Stimulated activated CD4-positive, alpha-beta T cell treated with anti-CD3 and anti-CD28 coated beads, Interleukin-4, amount 100 ng/mL, for 48 hours (primary cell): ENCODE results near the gene SSTR5.
"Not testable (repeated sequence)": the region's sequence is repeated elsewhere in the genome, so short reads cannot be mapped to it uniquely, and the experiment has no call there.

Experiments
- DNase-seq, 2 donors: peaks; one replicate each; pipeline ENCODE4 v3.0.0-alpha.2; 2020; ENCODE audit warnings: low read depth in 2 of 2

Gene SSTR5

DNA sequence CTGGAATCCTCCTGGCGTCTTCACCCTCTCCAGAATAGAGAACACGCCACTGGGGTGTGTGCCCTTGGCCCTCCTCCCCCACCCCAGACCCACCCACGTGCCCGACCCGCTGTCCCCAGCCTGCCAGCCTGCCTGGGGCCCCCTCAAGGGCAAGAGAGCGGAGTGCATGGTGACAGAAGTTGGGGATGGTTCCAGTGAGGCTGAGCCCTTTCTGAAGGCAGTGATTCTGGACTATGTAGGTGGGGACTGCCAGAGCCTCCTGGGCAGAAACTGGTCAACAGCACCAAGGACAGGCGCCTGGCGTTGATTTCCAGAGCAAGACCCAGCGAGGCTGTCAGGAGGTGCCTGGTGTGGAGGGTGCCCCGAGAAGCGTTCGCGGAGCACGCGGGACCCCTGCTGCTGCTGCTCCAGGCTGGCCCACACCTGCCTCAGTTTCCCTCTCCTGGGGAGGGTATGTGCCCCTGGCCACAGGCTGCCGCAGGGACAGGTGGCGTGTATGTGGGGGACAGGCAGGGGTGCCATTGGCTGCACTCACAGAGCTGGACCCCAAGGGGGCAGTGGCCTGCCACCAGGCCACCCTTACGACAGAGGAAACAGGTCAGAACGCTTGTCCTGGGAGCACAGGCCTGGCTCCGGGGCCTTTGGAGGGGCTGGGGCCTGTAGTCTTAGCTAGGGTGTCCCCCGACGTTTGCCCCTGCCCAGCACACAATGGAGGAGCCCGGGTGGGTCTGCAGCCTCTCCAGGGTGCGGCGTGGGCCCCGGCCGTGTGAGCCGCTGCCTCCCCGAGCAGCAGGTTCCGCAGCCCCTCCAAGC, 1.2 kb downstream of the SSTR5 start:
- DNase-seq = no peak

- DNase-seq = no peak
Observed at GRCh38 chr16:1074379-1074649, 1.8 kb downstream of the SSTR5 start.

DNA sequence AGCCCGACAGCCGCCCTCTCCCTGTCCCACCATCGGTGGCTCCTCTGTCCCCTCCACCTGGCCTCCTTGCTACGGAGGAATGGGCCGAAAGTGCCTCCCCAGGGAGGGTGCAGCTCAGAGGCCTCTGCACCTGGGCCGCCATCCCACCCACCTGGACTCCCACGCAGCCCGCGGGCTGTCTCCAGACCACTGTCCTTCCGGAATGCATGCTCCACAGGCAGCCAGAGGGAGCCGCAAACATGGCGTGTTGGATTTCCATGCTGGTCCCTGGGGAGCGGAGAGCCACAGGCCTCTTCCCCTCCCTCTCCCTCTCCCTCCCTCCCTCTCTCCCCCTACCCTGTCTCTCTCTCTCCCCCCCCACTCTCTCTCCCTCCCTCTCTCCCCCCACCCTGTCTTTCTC, 3.0 kb downstream of the SSTR5 start:
- no peak for DNase-seq

DNA sequence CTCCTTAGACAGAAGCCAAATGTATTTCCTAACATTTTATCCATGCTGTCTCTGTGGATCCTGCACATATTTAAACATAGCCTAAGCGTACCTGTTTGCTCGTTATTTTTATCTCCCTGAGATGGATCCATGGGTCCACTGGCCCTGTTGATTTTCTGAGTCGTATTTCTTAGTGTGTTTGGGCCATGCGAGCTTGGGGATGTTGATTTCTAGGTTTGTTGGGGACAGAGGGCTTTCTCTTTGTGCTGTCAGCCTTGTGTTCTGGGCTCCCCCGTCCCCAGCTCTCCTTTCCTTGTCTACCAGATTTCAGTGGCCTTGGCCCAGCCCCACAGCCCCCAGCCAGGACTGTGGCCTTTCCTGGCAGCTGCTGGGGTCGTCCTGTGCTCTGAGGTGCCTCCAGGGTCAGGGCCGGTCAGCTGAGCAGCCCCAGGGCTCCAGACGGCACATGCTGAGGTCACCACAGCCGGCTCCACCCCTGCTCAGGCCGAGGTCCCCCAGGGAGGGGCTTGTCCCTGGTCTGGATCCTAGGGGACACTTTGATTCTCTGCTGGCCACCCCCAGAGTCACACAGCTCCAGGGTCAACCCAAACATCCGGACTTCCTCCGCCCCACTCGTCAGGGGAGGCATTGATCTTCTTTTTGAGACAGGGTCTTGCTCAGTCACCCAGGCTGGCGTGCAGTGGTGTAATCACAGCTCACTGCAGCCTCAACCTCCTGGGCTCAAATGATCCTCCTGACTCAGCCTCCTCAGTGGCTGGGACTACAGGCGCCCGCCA, 4.4 kb downstream of the SSTR5 start:
- no peak for DNase-seq

- DNase-seq = no peak
Observed at GRCh38 chr16:1077877-1078578, 5.5 kb downstream of the SSTR5 start.

GRCh38 chr16:1078579-1079021, 6.1 kb downstream of the SSTR5 start:
- no peak for DNase-seq

DNA sequence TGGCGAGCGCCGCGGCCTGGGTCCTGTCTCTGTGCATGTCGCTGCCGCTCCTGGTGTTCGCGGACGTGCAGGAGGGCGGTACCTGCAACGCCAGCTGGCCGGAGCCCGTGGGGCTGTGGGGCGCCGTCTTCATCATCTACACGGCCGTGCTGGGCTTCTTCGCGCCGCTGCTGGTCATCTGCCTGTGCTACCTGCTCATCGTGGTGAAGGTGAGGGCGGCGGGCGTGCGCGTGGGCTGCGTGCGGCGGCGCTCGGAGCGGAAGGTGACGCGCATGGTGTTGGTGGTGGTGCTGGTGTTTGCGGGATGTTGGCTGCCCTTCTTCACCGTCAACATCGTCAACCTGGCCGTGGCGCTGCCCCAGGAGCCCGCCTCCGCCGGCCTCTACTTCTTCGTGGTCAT, 6.8 kb downstream of the SSTR5 start:
- no peak for DNase-seq

DNA sequence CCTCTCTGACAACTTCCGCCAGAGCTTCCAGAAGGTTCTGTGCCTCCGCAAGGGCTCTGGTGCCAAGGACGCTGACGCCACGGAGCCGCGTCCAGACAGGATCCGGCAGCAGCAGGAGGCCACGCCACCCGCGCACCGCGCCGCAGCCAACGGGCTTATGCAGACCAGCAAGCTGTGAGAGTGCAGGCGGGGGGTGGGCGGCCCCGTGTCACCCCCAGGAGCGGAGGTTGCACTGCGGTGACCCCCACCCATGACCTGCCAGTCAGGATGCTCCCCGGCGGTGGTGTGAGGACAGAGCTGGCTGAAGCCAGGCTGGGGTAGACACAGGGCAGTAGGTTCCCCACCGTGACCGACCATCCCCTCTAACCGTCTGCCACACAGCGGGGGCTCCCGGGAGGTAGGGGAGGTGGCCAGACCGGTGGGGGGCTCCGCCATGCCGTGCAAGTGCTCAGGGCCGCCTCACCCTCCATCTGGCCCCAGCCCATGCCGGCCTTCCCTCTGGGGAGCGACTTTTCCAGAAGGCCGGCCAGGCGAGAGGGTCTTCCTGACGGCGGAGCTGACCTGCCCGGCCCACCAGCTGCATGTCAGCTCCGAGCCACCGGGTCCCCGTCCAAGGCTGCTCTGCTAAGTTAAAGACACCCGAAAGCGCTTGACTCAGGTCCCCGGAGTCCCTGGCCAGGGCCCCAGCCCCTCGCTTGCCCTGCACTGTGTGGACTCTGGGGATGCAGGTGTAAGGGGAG, 7.4 kb downstream of the SSTR5 start:
- DNase-seq = no peak

- DNase-seq = no peak
Observed at GRCh38 chr16:1080801-1081733, 8.5 kb downstream of the SSTR5 start.

- DNase-seq = no peak
Observed at GRCh38 chr16:1081734-1082265, 9.3 kb downstream of the SSTR5 start.

DNA sequence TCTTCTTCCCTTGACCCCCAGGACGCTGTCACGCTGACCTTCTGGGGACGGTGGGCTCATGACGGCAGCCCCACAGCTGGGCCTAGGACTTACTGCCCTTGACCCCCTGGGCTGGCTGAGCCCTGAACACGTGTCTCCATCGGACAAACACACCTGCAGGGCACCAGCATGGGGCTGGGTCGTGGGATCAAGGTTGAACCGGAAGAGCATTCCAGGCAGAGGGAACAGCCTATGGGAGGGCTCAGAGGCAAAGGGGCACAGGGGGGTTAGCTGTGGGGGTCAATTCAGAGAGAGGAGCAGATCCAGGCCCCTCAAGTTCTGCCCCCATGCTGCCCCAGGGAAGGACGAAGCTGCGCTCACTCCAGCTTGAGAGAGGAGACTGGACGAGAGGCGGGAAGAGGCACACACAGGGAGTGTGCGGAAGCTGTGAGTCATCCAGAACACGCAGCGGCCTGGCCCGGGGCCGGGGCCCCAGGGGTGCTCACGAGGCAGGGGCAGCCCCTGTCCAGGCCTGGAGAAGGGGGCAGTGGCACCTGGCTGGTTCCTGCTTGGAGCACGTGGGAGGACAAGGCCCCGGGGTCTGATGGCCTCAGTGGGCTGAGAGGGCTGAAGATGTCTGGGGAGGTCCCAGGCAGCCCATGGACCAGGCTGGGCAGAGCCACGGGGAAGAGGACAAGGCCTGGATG, 9.9 kb downstream of the SSTR5 start:
- no peak for DNase-seq

GRCh38 chr16:1082952-1083675, 10.6 kb downstream of the SSTR5 start:
- DNase-seq = no peak

DNA sequence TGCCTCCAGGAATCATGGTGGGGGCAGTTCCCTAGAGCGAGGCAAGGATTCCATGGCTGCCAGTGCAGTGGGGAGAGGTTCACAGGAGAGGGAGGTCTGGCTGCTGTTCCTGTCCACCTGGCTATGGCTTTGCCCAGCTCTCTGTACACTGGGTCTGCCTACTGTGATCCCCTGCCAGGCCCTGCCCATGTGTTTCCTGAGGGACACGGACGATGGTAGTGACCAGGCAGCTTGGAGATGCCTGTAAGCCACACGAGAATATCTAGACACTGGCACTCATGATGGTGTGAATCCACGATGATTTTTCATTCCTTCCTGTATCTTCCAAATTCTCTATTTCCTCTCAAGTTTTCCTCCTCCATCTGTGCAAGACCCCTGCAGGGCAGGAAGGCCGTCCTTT, 12.4 kb downstream of the SSTR5 start:
- no peak for DNase-seq

DNA sequence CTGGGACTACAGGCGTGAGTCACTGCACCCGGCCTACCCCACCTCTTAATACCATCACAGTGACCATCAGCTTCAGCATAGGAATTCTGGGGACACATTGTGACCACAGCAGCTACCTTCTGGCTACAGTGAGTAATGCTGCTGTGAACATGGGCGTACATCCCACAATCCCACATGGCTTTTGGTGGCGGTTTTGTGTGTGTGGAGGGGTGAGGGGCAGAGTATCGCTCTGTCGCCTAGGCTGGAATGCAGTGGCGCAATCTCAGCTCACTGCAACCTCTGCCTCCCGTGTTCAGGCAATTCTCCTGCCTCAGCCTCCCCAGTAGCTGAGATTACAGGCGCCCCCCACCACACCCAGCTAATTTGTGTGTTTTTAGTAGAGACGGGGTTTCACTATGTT, 13.9 kb downstream of the SSTR5 start:
- DNase-seq = not testable (repeated sequence)

GRCh38 chr16:1088295-1089170, 16.0 kb downstream of the SSTR5 start:
- no peak for DNase-seq

DNA sequence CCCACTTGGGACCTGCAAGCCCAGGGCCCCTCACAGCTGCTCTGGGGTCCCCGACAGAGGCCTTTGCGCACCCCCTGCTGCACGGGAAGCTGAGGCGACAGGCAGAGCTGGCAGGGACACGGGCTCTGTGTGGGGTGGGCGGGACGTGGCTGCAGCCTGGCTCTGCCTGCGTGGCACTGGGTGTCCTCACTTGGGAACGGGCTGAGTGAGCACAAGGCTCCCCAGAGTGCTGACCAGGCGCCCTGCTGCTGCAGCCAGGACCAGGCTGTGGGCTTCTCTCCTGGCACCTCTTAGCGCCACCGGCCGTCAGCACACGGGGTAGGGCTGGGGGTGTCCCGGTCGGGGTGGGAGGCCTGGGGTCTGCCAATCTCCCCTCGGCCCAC, 16.9 kb downstream of the SSTR5 start:
- DNase-seq = no peak

GRCh38 chr16:1089822-1090619, 17.5 kb downstream of the SSTR5 start:
- DNase-seq = no peak
